HEK293 (cell line): ENCODE measurements around the gene SYNDIG1.

ENCODE experiments used
- CTCF ChIA-PET: fragments of 350-600 bp; formaldehyde crosslinking; extraction: SDS; loops from one replicate; lab custom pipeline; 2021; ENCODE audit warnings: antibody characterized with exemption; lab: Yijun Ruan, JAX
- POLR2A ChIA-PET: fragments of 300-600 bp; formaldehyde crosslinking; extraction: SDS; loops from one replicate; lab custom pipeline; 2020; ENCODE audit warnings: antibody characterized with exemption, inconsistent platforms; lab: Yijun Ruan, JAX
- H3K27ac ChIP-seq: fragments of 200-500 bp; sonication (Bioruptor generic); 2 replicates; pipeline ENCODE4 v1.5.1; 2014; ENCODE audit warnings: low read depth, low read length, control low read depth, inconsistent platforms; ENCODE audit errors: extremely low read depth
- H3K36me3 ChIP-seq, 2 experiments: fragments of 200-500 bp in 1 of 2; sonication (Bioruptor generic) in 1 of 2; 1 replicate in 1 of 2; 2 replicates in 1 of 2; pipeline ENCODE4 v1.5.1; 2014 to 2017; ENCODE audit warnings: inconsistent platforms in 2 of 2, low read length in 2 of 2; ENCODE audit not compliant: control insufficient read depth in 2 of 2, insufficient read depth in 1 of 2
- H3K4me1 ChIP-seq: fragments of 200-500 bp; sonication (Bioruptor generic); 2 replicates; pipeline ENCODE4 v1.5.1; 2014; ENCODE audit warnings: mild to moderate bottlenecking, low read length, inconsistent platforms; ENCODE audit not compliant: control insufficient read depth, insufficient read depth
- H3K4me3 ChIP-seq: 2 replicates; pipeline ENCODE4 v1.5.1; 2011; ENCODE audit warnings: low read depth, mild to moderate bottlenecking, control low read depth, low read length, moderate library complexity
- H3K9me3 ChIP-seq: fragments of 200-500 bp; sonication (Bioruptor generic); 2 replicates; pipeline ENCODE4 v1.5.1; 2014; ENCODE audit warnings: low read depth, low read length, inconsistent platforms; ENCODE audit not compliant: control insufficient read depth, insufficient read depth
- OSR2 ChIP-seq: fragments of 450-650 bp; formaldehyde crosslinking; IDR thresholded peaks from 2 replicates; pipeline ENCODE4 v1.5.1; 2016; ENCODE audit warnings: missing biosample characterization, missing genetic modification characterization
- YY1 ChIP-seq: fragments of 450-650 bp; formaldehyde crosslinking; IDR thresholded peaks from 2 replicates; pipeline ENCODE4 v1.5.1; 2018; ENCODE audit warnings: missing biosample characterization, missing genetic modification characterization
- ZIC2 ChIP-seq: fragments of 450-650 bp; formaldehyde crosslinking; IDR thresholded peaks from 2 replicates; pipeline ENCODE4 v1.5.1; 2016; ENCODE audit warnings: missing biosample characterization, missing genetic modification characterization
- ZNF174 ChIP-seq: fragments of 450-650 bp; formaldehyde crosslinking; IDR thresholded peaks from 2 replicates; pipeline ENCODE4 v1.5.0; 2017; ENCODE audit warnings: missing biosample characterization, mild to moderate bottlenecking, missing genetic modification characterization
- ZNF2 ChIP-seq: fragments of 450-650 bp; formaldehyde crosslinking; IDR thresholded peaks from 2 replicates; pipeline ENCODE4 v1.5.1; 2016; ENCODE audit warnings: missing biosample characterization, missing genetic modification characterization
- ZNF23 ChIP-seq: fragments of 450-650 bp; formaldehyde crosslinking; IDR thresholded peaks from 2 replicates; pipeline ENCODE4 v1.5.1; 2016; ENCODE audit warnings: missing biosample characterization, missing genetic modification characterization, borderline replicate concordance
- ZNF302 ChIP-seq: fragments of 450-650 bp; formaldehyde crosslinking; IDR thresholded peaks from 2 replicates; pipeline ENCODE4 v1.5.1; 2016; ENCODE audit warnings: missing biosample characterization, missing genetic modification characterization, low read depth
- ZNF394 ChIP-seq: fragments of 450-650 bp; formaldehyde crosslinking; IDR thresholded peaks from 2 replicates; pipeline ENCODE4 v1.5.1; 2016; ENCODE audit warnings: missing biosample characterization, missing genetic modification characterization, mild to moderate bottlenecking, moderate library complexity, borderline replicate concordance
- ZNF473 ChIP-seq: fragments of 450-650 bp; formaldehyde crosslinking; IDR thresholded peaks from 2 replicates; pipeline ENCODE4 v1.5.1; 2017; ENCODE audit warnings: missing biosample characterization, missing genetic modification characterization
- ZNF529 ChIP-seq: fragments of 450-650 bp; formaldehyde crosslinking; IDR thresholded peaks from 2 replicates; pipeline ENCODE4 v1.5.1; 2017; ENCODE audit warnings: missing genetic modification characterization, missing biosample characterization; ENCODE audit not compliant: insufficient replicate concordance
- ZNF621 ChIP-seq: fragments of 450-650 bp; formaldehyde crosslinking; IDR thresholded peaks from 2 replicates; pipeline ENCODE4 v1.5.1; 2017; ENCODE audit warnings: missing biosample characterization, missing genetic modification characterization
- ZNF76 ChIP-seq: fragments of 450-650 bp; formaldehyde crosslinking; IDR thresholded peaks from 2 replicates; pipeline ENCODE4; 2016; ENCODE audit warnings: low read depth, missing biosample characterization, missing genetic modification characterization, borderline replicate concordance
- ZSCAN16 ChIP-seq: fragments of 450-650 bp; formaldehyde crosslinking; IDR thresholded peaks from 2 replicates; pipeline ENCODE4 v1.5.1; 2016; ENCODE audit warnings: missing biosample characterization, missing genetic modification characterization
- TF ChIP-seq, protein P1 (sequence below): fragments of 450-650 bp; formaldehyde crosslinking; IDR thresholded peaks from 2 replicates; pipeline ENCODE4 v1.5.1; 2017; ENCODE audit warnings: missing biosample characterization, missing genetic modification characterization
- TF ChIP-seq, protein P2 (sequence below): fragments of 450-650 bp; formaldehyde crosslinking; IDR thresholded peaks from 2 replicates; pipeline ENCODE4 v1.5.1; 2016; ENCODE audit warnings: missing biosample characterization, missing genetic modification characterization
- TF ChIP-seq, protein P3 (sequence below): fragments of 450-650 bp; formaldehyde crosslinking; IDR thresholded peaks from 2 replicates; pipeline ENCODE4; 2016; ENCODE audit warnings: missing biosample characterization, missing genetic modification characterization
- TF ChIP-seq, protein P4 (sequence below): fragments of 450-650 bp; formaldehyde crosslinking; IDR thresholded peaks from 2 replicates; pipeline ENCODE4 v1.5.1; 2017; ENCODE audit warnings: missing biosample characterization, missing genetic modification characterization
- TF ChIP-seq, protein P5 (sequence below): fragments of 450-650 bp; formaldehyde crosslinking; IDR thresholded peaks from 2 replicates; pipeline ENCODE4 v1.5.1; 2016; ENCODE audit warnings: missing biosample characterization, missing genetic modification characterization

The SYNDIG1 gene

DNA sequence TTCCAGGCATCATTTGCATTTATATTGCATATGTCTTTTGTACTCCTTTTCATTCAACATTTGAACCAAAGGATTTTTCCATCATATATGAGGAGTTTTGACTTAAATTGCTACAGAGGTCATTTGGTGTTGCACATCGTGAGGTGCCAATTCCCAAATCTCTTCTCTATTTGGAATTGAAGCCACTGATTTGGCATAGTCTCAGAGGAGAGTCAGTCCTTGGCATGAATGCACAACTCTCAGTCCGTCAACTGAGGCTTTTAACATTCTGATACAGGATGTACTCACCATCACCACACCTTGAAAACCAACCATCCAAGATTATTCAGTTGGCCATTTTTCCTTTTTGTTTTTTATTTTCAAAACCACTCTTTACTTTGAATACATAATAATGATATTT, 31.1 kb upstream of the SYNDIG1 start (continued):
- TF ChIP-seq, protein P1, sequence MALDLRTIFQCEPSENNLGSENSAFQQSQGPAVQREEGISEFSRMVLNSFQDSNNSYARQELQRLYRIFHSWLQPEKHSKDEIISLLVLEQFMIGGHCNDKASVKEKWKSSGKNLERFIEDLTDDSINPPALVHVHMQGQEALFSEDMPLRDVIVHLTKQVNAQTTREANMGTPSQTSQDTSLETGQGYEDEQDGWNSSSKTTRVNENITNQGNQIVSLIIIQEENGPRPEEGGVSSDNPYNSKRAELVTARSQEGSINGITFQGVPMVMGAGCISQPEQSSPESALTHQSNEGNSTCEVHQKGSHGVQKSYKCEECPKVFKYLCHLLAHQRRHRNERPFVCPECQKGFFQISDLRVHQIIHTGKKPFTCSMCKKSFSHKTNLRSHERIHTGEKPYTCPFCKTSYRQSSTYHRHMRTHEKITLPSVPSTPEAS: no peak
- TF ChIP-seq, protein P2, sequence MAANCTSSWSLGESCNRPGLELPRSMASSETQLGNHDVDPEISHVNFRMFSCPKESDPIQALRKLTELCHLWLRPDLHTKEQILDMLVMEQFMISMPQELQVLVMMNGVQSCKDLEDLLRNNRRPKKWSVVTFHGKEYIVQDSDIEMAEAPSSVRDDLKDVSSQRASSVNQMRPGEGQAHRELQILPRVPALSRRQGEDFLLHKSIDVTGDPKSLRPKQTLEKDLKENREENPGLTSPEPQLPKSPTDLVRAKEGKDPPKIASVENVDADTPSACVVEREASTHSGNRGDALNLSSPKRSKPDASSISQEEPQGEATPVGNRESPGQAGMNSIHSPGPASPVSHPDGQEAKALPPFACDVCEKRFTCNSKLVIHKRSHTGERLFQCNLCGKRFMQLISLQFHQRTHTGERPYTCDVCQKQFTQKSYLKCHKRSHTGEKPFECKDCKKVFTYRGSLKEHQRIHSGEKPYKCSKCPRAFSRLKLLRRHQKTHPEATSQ: no peak
- TF ChIP-seq OSR2 (tag by site-specific recombination) (no peak), ZIC2 (tag by site-specific recombination) (no peak), ZNF302 (tag by site-specific recombination) (no peak)
- TF ChIP-seq, protein P3, sequence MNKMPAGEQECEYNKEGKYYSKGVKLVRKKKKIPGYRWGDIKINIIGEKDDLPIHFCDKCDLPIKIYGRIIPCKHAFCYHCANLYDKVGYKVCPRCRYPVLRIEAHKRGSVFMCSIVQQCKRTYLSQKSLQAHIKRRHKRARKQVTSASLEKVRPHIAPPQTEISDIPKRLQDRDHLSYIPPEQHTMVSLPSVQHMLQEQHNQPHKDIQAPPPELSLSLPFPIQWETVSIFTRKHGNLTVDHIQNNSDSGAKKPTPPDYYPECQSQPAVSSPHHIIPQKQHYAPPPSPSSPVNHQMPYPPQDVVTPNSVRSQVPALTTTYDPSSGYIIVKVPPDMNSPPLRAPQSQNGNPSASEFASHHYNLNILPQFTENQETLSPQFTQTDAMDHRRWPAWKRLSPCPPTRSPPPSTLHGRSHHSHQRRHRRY (tag by site-specific recombination): no peak

DNA sequence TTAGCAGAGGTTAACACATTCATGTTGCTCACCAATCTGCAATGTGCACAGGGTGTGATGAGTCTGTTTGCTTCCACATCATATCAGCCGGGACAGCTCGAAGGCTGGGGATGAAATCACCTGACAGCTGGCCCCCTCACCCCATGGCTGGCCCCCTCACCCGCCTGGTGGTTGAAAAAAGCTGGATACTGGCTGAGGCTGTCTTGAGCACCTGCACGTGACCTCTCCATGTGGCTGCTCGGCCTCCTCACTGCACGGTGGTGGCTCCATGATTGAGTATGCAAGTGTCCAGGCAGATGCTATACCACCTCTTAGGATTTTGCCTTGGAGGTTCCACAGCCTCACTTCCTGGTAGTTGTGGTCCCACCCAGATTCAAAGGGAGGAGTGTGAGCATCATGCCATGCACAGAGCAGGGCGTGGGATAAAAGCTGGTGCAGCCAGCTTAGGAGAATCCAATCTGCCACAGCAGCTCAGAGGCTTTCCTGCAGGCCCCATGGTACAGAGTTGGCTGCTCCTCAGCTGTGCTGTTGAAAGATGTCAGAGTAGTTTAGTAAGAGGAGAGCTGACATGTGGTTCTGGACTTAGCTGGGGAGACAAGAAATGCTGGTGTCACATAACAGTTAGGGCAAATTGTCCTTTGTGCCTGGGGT, 29.6 kb upstream of the SYNDIG1 start:
- ChIA-PET CTCF (no interaction called here), POLR2A (no interaction called here)
- TF ChIP-seq, protein P4, sequence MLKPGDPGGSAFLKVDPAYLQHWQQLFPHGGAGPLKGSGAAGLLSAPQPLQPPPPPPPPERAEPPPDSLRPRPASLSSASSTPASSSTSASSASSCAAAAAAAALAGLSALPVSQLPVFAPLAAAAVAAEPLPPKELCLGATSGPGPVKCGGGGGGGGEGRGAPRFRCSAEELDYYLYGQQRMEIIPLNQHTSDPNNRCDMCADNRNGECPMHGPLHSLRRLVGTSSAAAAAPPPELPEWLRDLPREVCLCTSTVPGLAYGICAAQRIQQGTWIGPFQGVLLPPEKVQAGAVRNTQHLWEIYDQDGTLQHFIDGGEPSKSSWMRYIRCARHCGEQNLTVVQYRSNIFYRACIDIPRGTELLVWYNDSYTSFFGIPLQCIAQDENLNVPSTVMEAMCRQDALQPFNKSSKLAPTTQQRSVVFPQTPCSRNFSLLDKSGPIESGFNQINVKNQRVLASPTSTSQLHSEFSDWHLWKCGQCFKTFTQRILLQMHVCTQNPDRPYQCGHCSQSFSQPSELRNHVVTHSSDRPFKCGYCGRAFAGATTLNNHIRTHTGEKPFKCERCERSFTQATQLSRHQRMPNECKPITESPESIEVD (tag by site-specific recombination): no peak
- TF ChIP-seq ZSCAN16 (tag by site-specific recombination): no peak
- TF ChIP-seq, protein P5, sequence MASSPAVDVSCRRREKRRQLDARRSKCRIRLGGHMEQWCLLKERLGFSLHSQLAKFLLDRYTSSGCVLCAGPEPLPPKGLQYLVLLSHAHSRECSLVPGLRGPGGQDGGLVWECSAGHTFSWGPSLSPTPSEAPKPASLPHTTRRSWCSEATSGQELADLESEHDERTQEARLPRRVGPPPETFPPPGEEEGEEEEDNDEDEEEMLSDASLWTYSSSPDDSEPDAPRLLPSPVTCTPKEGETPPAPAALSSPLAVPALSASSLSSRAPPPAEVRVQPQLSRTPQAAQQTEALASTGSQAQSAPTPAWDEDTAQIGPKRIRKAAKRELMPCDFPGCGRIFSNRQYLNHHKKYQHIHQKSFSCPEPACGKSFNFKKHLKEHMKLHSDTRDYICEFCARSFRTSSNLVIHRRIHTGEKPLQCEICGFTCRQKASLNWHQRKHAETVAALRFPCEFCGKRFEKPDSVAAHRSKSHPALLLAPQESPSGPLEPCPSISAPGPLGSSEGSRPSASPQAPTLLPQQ (tag by site-specific recombination): no peak
- TF ChIP-seq ZNF76 (tag by site-specific recombination): no peak
- TF ChIP-seq ZNF394 (tag by site-specific recombination): no peak
- TF ChIP-seq ZNF529 (tag by site-specific recombination): no peak
- no peak for TF ChIP-seq ZNF23 (tag by site-specific recombination)
- TF ChIP-seq ZNF2: no peak
- TF ChIP-seq ZNF174 (tag by site-specific recombination): no peak
- no peak for TF ChIP-seq ZNF473 (tag by site-specific recombination)
- TF ChIP-seq YY1 (tag by site-specific recombination): no peak
- no peak for TF ChIP-seq ZNF621
- TF ChIP-seq, protein P1: no peak
- H3K4me1 ChIP-seq: no peaks in the 10 kb centered on the region
- no peaks in the 10 kb centered on the region for H3K36me3 ChIP-seq
- H3K27ac ChIP-seq: no peak overlapping the region
- no peaks in the 10 kb centered on the region for H3K9me3 ChIP-seq
- no peak overlapping the region for H3K4me3 ChIP-seq
